ENCODE measurements around the gene SLC9A7.

The SLC9A7 gene

DNA sequence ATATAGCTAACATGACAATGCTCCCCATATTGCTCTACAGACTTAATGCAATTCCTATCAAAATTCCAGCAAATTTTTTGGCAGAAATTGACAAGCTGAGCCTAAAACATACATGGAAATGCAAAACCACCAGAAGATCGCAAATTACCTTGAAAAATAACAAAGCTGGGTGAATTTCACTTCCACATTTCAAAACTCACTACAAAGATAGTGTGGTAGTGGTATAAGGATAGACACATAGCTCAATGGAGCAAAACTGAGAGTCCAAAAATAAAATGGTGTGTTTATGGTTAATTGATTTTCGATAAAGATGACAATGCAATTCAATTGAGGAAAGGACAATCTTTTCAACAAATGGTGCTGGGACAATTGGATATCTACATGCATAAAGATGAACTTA is 65.8 kb downstream of the SLC9A7 start (continued):
- TF ChIP-seq ZXDB (tag by site-specific recombination; IDR thresholded peaks at IDR 0.05) (no peak), ZNF423 (tag by site-specific recombination; IDR thresholded peaks at IDR 0.05) (no peak), ZNF514 (tag by site-specific recombination; IDR thresholded peaks at IDR 0.05) (no peak), YY2 (tag by site-specific recombination; IDR thresholded peaks at IDR 0.05) (no peak), SALL2 (tag by site-specific recombination; IDR thresholded peaks at IDR 0.05; ENCODE audit: borderline replicate concordance) (no peak), ZNF366 (tag by site-specific recombination; conservative IDR thresholded peaks at IDR 0.05) (no peak), ZNF548 (tag by site-specific recombination; IDR thresholded peaks at IDR 0.05) (no peak), ZNF211 (tag by site-specific recombination; IDR thresholded peaks at IDR 0.05; ENCODE audit: low read depth) (no peak), ZNF121 (tag by site-specific recombination; IDR thresholded peaks at IDR 0.05) (no peak), ZNF501 (tag by site-specific recombination; IDR thresholded peaks at IDR 0.05) (no peak), ZNF623 (tag by site-specific recombination; IDR thresholded peaks at IDR 0.05) (no peak)

DNA sequence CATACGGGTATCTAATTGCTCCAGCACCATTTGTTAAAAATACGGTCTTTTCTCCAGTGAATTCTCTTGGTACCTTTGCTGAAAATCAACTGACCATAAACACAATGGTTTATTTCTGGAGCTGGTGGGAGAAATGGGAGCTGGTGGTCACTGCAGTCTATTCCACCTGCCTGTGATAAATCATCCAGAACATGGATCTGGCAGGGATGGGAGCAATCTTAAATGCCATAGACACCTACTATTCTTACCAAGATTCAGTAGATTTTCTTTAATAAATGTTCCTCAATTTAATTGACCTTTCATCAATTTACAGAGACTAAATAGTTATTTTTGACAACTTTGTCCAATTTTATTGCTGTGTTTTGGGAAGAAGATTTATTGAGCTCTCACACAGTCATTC is 68.1 kb downstream of the SLC9A7 start:
- no peaks in the 10 kb centered on the region for H3K36me3 ChIP-seq (ENCODE audit: control insufficient read depth in 2 of 2, insufficient read depth in 1 of 2, low read length in 2 of 2)
- POLR2A ChIA-PET = no interaction called here
- no peaks in the 10 kb centered on the region for H3K9me3 ChIP-seq (ENCODE audit: control insufficient read depth, insufficient read depth, low read depth, low read length)
- no peak overlapping the region for H3K4me3 ChIP-seq (ENCODE audit: low read depth, low read length)
- H3K4me1 ChIP-seq (ENCODE audit: control insufficient read depth, insufficient read depth, low read length) = no peaks in the 10 kb centered on the region
- no peak overlapping the region for H3K27ac ChIP-seq (ENCODE audit: extremely low read depth, low read depth, low read length)
- CTCF ChIA-PET = interaction anchor here (1.1 kb wide), 1 partner anchor 16 kb away, joined by 4 read pairs; no protein-coding TSS in a partner anchor
- TF ChIP-seq ZNF311 (tag by site-specific recombination; IDR thresholded peaks at IDR 0.05; ENCODE audit: borderline replicate concordance) (no peak), ZNF677 (tag by site-specific recombination; IDR thresholded peaks at IDR 0.05) (peak; percentile 95)

DNA sequence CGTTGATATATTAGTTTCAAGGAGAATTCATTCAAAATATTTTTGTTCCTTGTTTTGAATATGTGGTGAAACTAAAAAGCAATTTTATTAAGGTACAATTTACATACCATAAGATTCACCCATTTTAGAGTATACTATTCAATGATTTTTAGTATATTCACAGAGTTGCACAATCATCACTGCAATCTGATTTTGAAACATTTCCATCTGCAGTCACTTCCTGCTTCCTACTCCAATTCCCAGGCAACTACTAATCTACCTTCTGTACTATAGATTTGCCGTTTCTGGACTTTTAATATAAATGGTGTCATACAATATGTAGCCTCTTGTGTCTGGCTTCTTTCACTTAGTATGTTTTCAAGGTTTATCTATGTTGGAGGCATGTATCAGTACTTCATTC is 71.3 kb downstream of the SLC9A7 start:
- POLR2A ChIA-PET = no interaction called here
- CTCF ChIA-PET = interaction anchor here (0.9 to 3.0 kb wide), 6 partner anchors 17 to 133 kb away, joined by 3 to 19 read pairs (median 10); no protein-coding TSS in a partner anchor

DNA sequence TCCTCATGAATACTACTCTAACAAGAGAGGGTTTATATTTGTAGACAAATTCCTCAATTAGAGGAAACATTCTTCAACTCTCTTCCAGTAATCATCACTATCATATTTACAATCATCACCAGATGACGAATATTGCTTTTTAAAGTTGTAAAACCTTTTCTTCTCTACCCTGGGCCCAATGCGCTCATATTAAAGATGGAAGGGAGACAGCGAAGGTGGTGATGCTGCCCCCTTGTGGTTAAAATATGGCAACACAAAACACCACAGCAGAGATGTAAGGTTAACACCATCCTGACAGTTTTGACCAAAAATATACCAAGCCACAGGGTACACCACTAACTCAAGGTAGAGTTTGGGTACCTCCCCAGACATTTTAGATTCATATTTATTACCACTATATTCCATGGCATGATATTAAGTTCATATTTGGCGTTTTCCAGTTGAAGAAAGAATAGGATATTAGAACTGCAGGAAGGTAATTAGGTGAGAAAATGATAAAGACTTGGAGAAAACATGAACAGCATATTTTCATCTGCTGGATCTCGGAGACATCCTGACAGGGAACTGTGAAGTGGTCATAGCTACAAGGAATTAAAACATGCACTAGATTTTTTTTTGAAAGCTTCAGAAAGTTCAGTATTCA is 72.8 kb downstream of the SLC9A7 start:
- ChIA-PET CTCF (interaction anchor here (0.7 to 3.0 kb wide), 18 partner anchors 11 to 171 kb away, joined by 3 to 19 read pairs (median 4); no protein-coding TSS in a partner anchor), POLR2A (no interaction called here)

More for the DNA sequence above, 71.3 kb downstream of the SLC9A7 start:
- Histone ChIP-seq H3K4me3 (ENCODE audit: low read depth, low read length) (no peak overlapping the region), H3K4me1 (ENCODE audit: control insufficient read depth, insufficient read depth, low read length) (no peaks in the 10 kb centered on the region; the same call in 1 of the 2 replicates), H3K27ac (ENCODE audit: extremely low read depth, low read depth, low read length) (no peak overlapping the region), H3K9me3 (ENCODE audit: control insufficient read depth, insufficient read depth, low read depth, low read length) (no peaks in the 10 kb centered on the region), H3K36me3 (ENCODE audit: control insufficient read depth in 2 of 2, insufficient read depth in 1 of 2, low read length in 2 of 2) (no peaks in the 10 kb centered on the region)
- TF ChIP-seq REPIN1 (tag by site-specific recombination; IDR thresholded peaks at IDR 0.05; ENCODE audit: low read depth) (no peak), ZNF707 (tag by site-specific recombination; IDR thresholded peaks at IDR 0.05) (no peak), ZNF19 (tag by site-specific recombination; IDR thresholded peaks at IDR 0.05; ENCODE audit: low read depth) (no peak), ZNF776 (tag by site-specific recombination; IDR thresholded peaks at IDR 0.05; ENCODE audit: borderline replicate concordance) (no peak), ZSCAN23 (tag by site-specific recombination; IDR thresholded peaks at IDR 0.05) (no peak), ZNF146 (tag by site-specific recombination; IDR thresholded peaks at IDR 0.05) (0 out of 2 replicates have a peak, but pooled peaks have one; percentile 16), ZNF341 (tag by site-specific recombination; IDR thresholded peaks at IDR 0.05; ENCODE audit: low read depth) (no peak)
- TF ChIP-seq, protein P1, sequence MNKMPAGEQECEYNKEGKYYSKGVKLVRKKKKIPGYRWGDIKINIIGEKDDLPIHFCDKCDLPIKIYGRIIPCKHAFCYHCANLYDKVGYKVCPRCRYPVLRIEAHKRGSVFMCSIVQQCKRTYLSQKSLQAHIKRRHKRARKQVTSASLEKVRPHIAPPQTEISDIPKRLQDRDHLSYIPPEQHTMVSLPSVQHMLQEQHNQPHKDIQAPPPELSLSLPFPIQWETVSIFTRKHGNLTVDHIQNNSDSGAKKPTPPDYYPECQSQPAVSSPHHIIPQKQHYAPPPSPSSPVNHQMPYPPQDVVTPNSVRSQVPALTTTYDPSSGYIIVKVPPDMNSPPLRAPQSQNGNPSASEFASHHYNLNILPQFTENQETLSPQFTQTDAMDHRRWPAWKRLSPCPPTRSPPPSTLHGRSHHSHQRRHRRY (tag by site-specific recombination; IDR thresholded peaks at IDR 0.05) = no peak

More for the DNA sequence above, 72.8 kb downstream of the SLC9A7 start:
- Histone ChIP-seq H3K9me3 (ENCODE audit: control insufficient read depth, insufficient read depth, low read depth, low read length) (no peaks in the 10 kb centered on the region), H3K36me3 (ENCODE audit: control insufficient read depth in 2 of 2, insufficient read depth in 1 of 2, low read length in 2 of 2) (no peaks in the 10 kb centered on the region), H3K4me3 (ENCODE audit: low read depth, low read length) (no peak overlapping the region), H3K27ac (ENCODE audit: extremely low read depth, low read depth, low read length) (no peak overlapping the region), H3K4me1 (ENCODE audit: control insufficient read depth, insufficient read depth, low read length) (no peaks in the 10 kb centered on the region; the same call in 1 of the 2 replicates)
- TF ChIP-seq ZNF837 (tag by site-specific recombination; IDR thresholded peaks at IDR 0.05) (no peak), ZNF221 (tag by site-specific recombination; IDR thresholded peaks at IDR 0.05; ENCODE audit: borderline replicate concordance) (no peak), ZNF654 (tag by site-specific recombination; IDR thresholded peaks at IDR 0.05; ENCODE audit: low read depth) (peak; percentile 48), ZXDB (tag by site-specific recombination; IDR thresholded peaks at IDR 0.05) (no peak), ZNF660 (tag by site-specific recombination; IDR thresholded peaks at IDR 0.05) (peak; percentile 39; the same call in 1 of the 2 replicates), SP3 (tag by site-specific recombination; IDR thresholded peaks at IDR 0.05) (no peak)
- TF ChIP-seq, protein P2, sequence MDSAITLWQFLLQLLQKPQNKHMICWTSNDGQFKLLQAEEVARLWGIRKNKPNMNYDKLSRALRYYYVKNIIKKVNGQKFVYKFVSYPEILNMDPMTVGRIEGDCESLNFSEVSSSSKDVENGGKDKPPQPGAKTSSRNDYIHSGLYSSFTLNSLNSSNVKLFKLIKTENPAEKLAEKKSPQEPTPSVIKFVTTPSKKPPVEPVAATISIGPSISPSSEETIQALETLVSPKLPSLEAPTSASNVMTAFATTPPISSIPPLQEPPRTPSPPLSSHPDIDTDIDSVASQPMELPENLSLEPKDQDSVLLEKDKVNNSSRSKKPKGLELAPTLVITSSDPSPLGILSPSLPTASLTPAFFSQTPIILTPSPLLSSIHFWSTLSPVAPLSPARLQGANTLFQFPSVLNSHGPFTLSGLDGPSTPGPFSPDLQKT (IDR thresholded peaks at IDR 0.05; ENCODE audit: borderline replicate concordance, low read depth, low read length) = no peak
- TF ChIP-seq, protein P3, sequence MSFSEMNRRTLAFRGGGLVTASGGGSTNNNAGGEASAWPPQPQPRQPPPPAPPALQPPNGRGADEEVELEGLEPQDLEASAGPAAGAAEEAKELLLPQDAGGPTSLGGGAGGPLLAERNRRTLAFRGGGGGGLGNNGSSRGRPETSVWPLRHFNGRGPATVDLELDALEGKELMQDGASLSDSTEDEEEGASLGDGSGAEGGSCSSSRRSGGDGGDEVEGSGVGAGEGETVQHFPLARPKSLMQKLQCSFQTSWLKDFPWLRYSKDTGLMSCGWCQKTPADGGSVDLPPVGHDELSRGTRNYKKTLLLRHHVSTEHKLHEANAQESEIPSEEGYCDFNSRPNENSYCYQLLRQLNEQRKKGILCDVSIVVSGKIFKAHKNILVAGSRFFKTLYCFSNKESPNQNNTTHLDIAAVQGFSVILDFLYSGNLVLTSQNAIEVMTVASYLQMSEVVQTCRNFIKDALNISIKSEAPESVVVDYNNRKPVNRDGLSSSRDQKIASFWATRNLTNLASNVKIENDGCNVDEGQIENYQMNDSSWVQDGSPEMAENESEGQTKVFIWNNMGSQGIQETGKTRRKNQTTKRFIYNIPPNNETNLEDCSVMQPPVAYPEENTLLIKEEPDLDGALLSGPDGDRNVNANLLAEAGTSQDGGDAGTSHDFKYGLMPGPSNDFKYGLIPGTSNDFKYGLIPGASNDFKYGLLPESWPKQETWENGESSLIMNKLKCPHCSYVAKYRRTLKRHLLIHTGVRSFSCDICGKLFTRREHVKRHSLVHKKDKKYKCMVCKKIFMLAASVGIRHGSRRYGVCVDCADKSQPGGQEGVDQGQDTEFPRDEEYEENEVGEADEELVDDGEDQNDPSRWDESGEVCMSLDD (tag by site-specific recombination; IDR thresholded peaks at IDR 0.05) = no peak
